Measurements from ENCODE around the gene DLG2.

DNA sequence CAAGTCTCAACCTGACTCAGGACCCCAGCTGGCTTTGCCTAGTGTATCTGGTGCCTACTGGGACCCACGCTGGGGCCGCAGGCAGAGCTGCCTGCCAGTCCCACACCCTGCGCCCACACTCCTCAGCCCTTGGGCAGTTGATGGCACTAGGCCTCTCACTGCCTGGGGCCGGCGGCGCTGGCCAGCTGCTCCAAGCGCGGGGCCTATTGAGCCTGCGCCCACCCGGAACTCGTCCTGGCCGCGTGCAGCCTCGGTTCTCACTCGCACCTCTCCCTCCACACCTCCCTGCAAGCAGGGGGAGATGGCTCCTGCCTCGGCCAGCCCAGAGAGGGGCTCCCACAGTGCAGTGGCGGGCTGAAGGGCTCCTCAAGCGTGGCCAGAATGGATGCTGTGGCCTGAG is 1432.4 kb downstream of the DLG2 start:
- TF ChIP-seq, protein P1, sequence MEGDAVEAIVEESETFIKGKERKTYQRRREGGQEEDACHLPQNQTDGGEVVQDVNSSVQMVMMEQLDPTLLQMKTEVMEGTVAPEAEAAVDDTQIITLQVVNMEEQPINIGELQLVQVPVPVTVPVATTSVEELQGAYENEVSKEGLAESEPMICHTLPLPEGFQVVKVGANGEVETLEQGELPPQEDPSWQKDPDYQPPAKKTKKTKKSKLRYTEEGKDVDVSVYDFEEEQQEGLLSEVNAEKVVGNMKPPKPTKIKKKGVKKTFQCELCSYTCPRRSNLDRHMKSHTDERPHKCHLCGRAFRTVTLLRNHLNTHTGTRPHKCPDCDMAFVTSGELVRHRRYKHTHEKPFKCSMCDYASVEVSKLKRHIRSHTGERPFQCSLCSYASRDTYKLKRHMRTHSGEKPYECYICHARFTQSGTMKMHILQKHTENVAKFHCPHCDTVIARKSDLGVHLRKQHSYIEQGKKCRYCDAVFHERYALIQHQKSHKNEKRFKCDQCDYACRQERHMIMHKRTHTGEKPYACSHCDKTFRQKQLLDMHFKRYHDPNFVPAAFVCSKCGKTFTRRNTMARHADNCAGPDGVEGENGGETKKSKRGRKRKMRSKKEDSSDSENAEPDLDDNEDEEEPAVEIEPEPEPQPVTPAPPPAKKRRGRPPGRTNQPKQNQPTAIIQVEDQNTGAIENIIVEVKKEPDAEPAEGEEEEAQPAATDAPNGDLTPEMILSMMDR (IDR thresholded peaks at IDR 0.05; ENCODE audit: low read depth, low read length, poor library complexity, severe bottlenecking): no peak
- TF ChIP-seq EZH2phosphoT487 (IDR thresholded peaks at IDR 0.05; ENCODE audit: borderline replicate concordance, low read length): no peak

Measured in DOHH2 (cell line).